HG03460 (cell line): ENCODE measurements around the gene NTF3.

Experiments used
- ATAC-seq: cut with Tn5 transposase; IDR thresholded peaks from one replicate; pipeline ENCODE4 v1.9.1; 2021; ENCODE audit not compliant: unreplicated experiment

Gene NTF3

DNA sequence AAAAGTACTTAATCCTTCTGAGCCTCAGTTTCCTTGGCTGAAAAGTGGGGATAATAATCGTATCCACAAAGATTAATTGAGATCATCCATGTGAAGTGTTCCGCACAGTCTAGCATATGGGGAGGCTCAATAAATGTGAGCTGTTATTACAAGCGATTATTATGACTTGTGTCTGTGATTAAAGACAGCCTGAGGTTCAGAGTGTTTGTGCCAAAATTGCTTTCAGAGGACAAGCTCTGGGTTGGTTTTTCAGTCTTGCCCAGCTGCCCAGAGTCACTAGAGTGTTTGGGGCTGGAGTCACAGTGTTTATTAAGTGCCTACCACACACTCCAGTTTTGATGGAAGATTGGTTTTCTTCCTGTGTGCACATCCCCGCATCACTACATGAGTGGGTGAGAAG is 53.5 kb downstream of the NTF3 start:
- ATAC-seq = no peak

GRCh38 chr12:5487076-5487475 is 55.2 kb downstream of the NTF3 start:
- ATAC-seq = no peak

DNA sequence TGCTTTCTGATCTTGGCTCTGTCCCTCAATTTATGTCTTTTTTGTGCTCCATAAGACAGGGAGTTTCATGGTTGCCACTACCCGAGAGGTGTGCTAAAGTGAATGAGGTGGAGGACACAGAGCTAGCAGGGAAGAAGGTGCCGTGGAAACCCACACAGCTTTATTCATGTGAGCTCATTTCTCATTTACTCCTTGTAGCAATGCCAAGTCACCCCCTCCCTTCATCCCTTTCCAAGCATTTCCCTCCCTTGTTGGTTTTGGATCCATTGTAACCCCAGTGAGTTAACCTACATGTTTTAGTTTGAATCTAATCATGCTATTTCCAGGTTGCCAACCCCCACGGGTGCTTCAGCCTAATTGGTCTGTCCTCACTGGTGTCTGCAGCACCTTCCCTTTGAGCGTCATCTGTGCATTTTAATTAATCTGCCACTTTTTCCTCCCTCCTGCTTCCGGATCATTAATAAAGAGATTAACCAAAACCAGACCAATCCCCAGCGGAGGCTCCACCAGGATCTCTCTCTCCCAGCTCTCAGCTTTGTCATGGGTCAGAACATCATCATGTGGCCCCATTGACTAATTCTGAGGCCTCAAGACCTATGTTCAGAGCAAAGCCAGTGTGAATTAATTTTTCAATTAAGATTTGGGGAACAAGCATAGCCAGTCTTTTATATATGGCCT is 56.2 kb downstream of the NTF3 start:
- no peak for ATAC-seq

GRCh38 chr12:5488626-5488955 is 56.7 kb downstream of the NTF3 start:
- no peak for ATAC-seq

DNA sequence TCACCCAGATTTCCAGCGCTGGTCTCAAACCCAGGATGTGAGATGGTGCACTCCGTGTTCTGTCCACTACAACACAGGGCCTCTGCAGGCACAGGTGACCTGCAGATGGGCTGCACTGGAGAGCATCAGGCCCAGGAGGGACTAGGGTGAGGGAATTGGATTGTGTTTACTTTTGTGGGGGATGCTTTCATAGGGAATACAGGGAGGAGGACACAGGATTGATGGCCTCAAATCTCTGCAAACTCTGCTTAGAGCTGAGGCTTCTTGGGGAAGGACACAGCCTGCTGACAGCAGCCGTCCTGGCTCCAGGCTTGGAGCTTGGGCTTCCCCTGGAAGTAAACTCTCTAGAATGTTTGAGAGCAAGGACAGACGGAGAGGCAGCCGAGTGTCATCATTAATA is 57.1 kb downstream of the NTF3 start:
- ATAC-seq = no peak

- ATAC-seq = no peak
Observed at GRCh38 chr12:5489760-5490406, 58.0 kb downstream of the NTF3 start.

- ATAC-seq = no peak
Observed at GRCh38 chr12:5492562-5492961, 60.7 kb downstream of the NTF3 start.

DNA sequence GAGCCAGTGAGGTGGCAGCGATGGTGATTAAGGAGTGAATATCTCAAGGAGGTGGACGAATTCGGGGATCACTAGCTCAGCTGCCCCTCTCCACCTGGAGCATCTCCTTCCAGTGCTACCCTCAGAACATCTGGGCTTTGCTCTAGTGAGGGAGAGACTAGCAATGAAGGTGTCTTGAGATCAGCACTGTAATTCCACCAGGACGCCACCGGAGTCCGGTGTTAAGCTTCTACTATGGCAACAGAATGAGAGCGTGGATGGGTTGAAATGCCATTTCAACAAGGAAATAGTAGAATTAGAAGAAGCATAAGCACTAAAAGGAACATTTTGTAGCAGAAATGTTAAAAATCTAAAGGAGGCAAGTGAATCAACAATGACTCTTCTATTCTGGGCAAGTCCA is 61.1 kb downstream of the NTF3 start:
- no peak for ATAC-seq

DNA sequence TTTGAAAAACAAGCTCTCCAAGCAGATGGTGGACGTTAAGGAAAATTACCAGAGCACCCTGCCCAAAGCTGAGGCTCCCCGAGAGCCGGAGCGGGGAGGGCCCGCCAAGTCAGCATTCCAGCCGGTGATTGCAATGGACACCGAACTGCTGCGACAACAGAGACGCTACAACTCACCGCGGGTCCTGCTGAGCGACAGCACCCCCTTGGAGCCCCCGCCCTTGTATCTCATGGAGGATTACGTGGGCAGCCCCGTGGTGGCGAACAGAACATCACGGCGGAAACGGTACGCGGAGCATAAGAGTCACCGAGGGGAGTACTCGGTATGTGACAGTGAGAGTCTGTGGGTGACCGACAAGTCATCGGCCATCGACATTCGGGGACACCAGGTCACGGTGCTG is 62.4 kb downstream of the NTF3 start:
- no peak for ATAC-seq

GRCh38 chr12:5497329-5498053 is 65.6 kb downstream of the NTF3 start:
- no peak for ATAC-seq

- ATAC-seq = no peak
Observed at GRCh38 chr12:5498076-5498475, 66.2 kb downstream of the NTF3 start.

DNA sequence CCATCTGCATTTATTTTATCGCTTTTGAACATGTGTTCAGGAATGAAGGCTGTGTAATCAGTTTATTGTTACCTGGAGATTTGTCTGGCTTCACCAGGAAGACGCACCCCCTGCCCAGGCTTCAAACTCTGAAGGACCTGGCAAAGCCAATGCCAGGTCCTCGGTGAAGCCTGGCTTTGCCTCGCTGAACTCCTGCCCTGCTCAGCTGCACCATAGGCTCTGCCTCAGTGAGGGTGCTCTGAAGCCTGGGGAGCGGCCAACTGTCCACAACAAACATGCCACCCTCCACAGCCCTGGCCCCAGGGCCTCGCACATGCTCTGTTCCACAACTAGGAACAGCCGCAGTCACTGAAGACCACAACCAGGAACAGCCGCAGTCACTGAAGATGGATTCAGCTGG is 66.9 kb downstream of the NTF3 start:
- ATAC-seq = no peak

DNA sequence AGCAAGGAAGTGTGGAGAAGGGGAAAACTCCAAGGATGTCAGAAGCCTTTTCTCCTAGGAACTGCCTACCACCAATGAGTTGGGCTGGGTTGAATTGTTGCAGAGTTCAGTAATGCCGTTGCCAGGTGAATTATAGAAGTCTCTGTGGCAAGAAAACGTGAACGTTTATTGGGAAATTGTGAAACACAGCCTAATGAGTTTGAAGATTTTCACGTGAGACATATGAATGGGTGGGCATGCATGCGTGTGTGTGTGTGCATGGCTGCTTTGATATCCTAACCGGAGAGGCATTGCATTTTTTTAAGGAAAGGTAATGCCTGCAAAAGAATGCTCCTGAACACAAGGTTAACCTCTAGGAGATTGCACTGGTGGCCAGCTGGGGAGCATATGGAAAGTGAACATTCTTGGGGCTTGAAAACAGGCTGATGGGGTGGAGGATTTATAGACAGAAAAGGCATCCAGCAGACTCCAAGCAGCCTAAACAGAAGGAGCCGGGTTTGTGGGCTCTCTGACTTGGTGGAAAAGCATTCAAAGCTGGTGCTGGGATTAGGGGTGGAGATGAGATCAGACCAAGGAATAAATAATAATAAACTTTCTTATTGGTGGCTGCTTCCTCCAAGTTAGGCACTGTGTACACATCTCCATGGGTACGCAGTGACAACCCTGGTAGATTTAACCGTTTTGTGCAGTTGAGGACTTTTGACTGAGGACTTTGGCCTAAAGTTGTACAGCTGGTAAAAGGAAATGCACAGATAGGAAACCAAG is 67.8 kb downstream of the NTF3 start:
- ATAC-seq = no peak

- no peak for ATAC-seq
Observed at GRCh38 chr12:5500331-5500659, 68.4 kb downstream of the NTF3 start.

- ATAC-seq = no peak
Observed at GRCh38 chr12:5503774-5504173, 71.9 kb downstream of the NTF3 start.

- no peak for ATAC-seq
Observed at GRCh38 chr12:5505116-5505515, 73.2 kb downstream of the NTF3 start.

DNA sequence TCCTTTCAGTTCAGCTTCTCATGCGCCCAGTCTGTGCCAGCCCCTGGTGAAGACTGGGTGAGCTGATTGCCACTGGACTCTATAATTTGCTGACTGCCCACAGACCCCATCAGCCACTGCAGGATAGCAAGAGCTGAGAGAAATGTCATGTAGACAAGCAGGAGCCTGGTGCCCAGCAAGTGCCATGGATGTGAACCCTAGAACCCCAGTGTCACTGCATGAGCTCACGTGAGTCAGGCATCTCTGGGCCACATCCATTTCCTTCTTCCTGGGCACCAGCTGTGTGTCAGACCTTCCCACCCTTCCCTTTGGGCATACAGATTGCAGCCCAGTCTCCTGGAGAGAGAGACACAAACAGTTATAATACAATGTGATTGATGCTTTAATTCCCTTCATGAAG is 73.8 kb downstream of the NTF3 start:
- ATAC-seq = no peak

GRCh38 chr12:5506295-5506694 is 74.4 kb downstream of the NTF3 start:
- ATAC-seq = no peak

DNA sequence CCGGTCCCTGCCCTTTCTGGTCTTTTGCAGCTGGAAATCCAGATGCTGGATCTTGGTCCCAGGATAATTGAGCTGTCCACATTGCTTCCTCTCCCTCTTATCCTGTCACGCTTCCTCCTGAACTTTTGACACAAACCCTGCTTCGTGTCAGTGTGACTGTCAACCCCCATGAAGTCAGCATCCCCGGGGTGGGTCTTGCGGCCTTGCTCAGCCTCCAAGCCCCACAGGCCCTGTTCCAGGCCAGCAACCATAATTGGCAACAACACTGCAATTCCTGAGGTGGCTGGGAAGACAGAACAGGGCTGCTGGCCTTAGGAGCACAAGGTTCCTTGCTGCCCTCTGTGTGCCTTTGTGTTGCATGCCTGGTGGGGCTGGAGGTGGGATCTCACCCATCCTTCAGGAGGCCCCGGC is 74.9 kb downstream of the NTF3 start:
- ATAC-seq = no peak

- ATAC-seq = no peak
Observed at GRCh38 chr12:5507401-5507935, 75.6 kb downstream of the NTF3 start.

DNA sequence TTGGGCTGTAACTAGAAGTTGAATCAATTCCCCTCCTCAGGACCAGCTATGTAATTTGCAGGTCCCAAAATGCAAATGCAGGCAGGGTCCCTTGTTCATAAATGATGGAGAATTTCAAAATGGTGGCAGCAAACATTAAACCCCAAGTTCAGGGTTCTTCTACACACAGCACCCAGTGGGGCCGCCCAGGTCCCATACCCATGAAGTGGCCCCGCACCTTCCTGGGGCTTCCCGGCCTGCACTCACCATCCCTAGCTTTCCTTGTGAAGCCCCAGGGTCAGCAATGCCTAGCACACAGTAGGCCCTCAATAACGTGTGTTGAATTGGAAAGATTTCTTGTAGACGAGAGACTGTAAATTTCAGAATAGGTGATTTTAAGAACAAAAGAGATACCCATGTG is 76.0 kb downstream of the NTF3 start:
- ATAC-seq = no peak

DNA sequence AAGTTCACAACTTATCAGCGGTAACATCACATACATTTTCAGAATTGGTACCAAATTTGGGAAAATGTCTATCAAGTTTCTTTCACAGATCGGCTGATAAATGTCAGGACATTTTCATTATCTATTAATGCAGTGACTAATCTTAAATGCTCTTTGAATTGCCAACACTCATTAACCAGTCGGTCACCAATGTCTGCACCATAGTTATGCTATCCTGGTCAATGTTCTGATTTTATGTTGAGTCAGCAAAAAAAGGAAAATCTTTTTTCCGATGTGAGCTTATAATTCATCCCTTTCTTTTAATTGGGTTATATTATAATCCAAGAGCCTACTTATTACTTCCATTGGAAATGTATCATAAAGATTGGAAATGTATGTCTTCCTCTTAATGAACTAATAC is 77.2 kb downstream of the NTF3 start:
- ATAC-seq = no peak
